Middle frontal gyrus (tissue), 1 donor: Measurements from ENCODE around the gene BICD2.

ENCODE experiments used
- DNase-seq: peaks from one replicate; pipeline ENCODE4 v3.0.0-alpha.2; 2015; ENCODE audit warnings: low spot score; ENCODE audit errors: extremely low spot score

BICD2 gene

DNA sequence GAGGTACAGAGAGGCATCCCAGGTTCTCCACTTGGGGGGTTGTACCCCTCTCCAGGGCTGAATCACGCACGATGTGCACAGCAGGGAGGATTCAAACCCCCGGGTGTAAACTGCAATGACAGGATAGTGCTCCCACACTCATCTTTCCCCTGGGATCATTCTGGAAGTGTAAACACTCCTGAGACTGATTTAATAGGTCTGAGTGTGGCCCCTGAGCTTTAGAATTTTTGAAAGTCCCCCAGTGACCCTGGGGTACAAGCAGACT, 16.5 kb downstream of the BICD2 start:
- no peak for DNase-seq

DNA sequence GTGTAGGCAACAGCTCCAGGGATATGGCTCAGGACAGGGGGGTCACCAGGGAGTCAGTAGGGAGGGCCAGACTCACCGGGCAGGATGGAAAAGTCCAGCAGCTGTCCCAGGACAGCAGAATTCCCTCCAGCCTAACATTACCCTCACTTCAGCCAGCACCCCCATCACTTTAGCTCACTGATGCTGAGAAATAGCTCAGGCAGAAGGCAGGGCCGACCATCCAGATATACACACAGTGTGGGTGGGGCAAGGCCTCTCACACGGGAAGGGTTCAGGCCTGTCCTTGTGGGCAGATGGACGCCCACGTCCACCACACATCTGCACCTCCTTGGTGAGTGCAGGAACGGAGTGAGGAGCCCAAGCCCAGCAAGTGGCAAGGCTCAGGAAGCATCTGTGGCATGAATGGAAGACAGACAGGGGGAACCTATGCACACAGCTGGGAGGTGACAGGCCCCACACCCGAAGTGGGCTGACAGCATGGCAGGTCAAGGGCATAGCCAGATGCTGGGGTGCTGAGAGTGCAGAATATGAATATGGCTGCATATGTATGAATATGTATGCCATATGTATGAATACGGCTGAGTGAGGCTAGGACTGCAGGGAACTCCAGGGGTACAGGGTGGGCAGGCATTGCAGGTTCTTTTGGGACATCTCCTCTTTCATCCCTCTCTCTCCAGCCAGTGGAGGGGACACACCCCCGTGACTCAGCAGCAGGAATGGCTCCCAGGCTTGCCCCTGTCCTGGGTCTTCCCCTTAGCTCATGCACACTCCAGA, 17.0 kb downstream of the BICD2 start:
- no peak for DNase-seq

DNA sequence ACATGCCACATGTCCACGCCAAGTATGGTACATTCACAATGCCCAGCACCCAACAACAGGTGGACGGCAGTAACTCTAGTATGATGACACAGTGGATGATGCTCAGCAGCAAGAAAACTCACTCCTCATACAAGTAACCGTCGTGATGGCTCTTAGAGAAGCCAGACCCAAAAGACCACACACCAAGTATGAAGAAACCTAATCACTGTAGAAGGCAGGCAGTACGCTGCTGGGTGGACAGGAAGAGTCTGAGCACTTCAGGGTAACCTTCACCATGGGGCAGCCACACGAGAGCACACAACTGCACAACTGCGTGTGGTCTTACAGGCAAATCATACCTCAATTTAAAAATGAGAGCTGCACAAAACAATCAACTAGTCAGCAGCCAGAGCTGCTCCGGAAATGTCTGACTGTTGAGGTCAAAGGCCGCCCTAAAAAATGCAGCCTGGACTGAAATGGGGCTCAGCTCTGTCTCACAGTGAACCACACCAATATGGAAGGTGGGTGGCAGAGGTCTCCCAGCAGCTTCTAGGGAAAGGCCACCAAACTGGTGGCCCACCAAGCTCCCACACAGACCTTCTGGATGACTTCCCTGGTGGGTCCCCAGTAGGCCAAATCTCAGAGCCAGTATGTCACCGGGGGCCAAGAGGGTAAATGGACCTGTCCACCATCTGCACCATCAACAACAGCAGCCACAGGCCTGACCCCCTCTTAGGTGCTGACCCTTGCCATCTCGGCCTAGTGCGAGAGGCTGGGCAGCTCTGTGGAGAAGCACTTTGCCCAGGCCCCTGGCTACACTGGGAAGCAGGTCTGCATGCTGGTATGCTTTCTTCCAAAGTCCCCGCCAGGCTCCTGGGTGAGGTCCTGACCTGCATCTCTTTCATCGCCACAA, 17.8 kb downstream of the BICD2 start:
- no peak for DNase-seq

DNA sequence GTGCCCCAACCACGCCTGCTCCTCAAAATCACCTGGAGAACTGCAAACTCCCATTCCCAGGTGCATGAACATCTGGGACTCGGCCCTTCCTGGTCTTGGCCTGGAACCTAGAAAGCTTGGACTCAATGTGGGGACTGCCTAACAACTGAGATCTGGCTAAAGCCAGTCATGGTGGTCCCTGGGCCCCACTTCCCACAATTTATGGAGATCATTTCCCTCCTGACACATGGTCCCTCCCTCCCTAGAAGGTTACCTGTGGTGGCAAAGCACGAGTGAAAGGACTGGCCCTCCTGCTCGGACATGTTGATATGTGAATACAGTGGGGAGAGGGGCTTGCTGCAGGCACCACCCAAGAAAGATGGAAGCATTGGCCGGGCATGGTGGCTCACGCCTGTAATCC, 18.8 kb downstream of the BICD2 start:
- no peak for DNase-seq

DNA sequence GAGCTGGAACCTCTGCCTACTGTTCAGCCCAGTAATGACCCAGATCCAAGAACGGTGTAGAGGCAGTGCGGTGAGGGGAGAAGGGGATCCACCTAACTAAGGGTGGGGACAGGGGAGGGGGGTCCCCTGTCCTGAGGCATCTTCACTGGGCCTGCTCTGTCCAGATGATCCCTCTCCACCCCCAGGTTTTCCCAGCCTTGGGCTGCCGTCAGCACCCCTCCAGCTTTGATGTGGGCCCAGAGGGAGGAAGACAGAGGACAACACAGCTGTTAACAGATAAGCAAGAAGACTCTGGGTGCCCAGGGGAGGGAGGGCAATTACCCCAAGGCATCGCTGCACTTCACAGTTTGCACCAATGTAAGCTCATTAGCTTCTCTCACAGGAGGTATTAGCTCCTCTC, 19.3 kb downstream of the BICD2 start:
- DNase-seq = no peak

DNA sequence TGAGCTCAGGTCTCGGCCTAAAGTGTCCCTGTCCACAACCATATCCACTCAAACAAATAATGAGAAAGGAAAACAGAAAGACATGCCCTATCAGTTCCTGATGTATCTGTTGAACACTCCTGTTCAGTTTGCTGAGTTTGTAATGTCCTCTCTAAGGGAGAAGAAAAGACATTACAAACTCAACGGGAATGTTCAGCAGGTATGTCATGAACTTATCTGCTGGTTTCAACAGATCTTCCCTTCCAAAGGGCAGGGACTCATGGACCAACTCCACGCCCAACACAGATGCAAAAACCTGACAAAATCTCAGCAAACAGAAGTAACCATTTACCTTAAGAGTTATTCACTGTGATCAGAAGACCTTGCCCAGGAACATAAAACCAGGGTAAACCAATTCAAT, 23.7 kb downstream of the BICD2 start:
- DNase-seq = no peak

DNA sequence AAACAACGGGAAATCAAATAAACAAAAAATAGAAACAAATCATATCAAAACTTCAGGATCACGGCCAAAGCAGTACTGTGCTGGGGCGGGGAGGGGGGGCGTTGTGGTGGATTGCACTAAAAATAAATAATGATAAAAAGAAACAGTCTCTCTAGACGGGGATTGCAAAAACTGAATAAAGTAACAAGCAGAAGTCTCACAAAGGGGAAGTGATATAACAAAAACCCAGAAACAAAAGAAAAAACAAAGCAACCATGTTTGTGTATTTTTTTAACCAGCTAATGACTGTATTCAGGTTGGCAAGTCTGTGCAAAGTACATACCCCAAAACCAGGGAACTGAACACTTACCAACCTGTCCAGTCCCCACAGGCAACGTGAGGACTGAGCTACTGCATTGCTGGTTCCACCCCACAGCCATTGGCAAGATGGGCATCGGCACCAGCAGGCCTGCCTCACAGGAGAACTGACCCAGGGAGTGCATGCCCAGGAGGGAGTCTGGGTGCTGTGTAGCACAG, 24.1 kb downstream of the BICD2 start:
- DNase-seq = no peak

DNA sequence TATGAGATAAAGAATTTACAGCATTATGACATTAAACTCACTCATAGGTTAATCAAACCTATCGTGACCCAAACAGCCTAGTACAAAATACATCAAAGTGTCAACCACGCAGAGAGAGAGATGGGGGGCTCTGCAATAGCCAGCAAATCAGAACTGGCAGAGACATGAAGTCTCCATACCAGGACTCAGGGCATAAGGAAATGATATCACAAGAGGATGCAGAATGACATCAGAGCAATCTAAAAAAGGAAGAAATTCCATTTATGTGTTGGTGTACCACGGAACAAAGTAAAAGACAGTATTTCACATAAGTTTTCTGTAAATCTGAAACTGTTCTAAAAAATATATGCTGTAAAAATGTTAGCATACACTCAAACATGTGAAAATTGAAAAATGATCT, 24.6 kb downstream of the BICD2 start:
- no peak for DNase-seq

DNA sequence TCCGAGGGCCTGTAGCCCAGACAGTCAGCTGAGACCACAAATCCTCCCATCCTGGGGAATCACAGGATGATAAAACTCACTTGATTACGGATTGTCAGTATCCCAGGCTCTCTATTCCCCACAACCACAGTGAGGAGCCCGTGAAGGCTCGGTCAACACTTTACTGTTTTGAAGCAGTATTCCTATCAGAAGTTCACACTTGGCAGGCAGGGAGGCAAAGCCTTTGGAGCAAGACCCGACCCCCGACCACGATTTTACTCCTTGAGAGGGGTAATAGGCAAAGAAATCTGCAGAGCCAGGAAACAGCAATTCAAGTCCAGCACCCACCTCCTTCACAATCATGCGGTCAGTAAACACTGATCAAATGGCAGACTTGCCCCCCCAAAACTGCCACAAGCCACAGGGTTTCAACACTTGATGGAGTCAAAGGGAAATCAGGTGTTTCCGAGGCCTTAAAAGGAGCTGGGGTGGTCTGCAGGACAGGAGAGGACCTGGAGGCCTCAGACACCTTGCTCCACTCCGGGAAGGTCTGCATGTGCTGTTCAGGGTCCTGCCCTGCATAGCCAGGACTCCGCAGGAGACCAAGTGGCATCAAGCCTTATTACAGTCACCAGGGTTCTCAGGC, 25.2 kb downstream of the BICD2 start:
- DNase-seq = no peak

DNA sequence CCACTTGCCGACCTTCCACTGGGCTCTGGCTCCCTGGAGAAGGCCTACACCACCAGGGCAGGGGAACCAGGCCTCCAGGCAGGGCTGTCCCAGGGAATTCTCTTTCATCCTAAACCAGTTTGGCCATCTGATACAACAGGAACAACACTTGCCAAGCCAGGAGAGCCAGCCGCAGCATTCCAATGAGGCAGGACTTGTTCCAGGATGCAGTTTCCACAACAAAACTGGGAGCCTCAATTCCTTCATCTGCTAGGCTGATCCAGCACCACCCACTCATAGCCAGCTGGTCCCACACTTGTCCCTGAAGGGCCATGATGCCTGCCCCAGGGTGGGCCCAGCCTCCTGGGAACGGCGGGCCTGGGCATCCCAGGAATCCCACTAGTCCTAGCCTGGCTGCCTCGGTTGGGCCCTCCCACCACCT, 26.0 kb downstream of the BICD2 start:
- no peak for DNase-seq

DNA sequence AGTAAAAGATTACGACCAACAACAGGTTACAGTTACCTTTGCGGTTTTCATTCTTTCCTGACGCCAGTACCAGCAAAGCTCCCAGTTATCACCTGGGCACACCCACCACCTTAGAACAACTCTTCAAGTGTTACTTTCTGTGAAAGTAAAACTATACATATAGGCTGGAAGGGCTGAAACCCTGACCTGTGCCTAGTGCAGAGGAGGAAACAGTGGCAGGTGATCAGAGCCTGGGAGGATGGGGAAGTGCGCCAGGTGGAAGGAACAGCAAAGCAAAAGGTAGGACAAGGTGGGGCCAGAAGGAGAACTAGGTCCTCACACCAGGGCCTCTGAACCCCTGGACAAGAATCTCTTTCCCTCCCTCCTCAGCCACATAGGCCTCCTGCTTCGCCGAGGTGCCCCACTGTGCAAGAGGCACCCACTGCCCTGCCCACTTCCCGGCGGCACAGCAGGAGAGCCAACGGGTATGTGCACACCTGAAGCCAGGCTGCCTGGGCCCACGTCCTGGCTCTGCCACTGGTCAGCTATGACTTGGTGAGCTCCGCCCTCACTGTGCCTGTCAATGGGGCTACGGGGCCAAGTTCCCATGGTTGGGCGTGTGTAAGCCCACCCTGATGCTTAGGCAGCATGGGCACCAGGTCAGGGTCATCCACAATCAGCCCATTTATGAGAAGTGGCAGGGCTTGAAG, 26.9 kb downstream of the BICD2 start:
- DNase-seq = no peak

DNA sequence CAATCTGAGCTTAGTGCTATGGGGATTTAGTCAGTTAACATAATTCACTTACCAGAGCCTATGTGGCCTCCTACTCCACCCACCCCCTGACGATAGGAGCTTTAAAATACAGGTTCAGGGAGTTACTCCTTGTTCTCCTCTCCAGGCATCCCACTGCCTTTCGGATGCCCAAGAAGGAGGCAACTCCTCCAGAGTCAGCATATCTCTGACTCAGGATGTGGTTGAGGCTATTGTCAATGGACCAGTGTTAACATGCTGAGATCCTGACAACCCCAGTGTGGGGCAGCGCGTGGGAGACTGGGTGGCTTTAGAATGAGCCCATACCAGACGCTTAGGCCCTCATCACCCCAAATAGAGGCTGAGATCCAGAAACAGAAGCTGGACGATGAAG, 27.4 kb downstream of the BICD2 start:
- no peak for DNase-seq

DNA sequence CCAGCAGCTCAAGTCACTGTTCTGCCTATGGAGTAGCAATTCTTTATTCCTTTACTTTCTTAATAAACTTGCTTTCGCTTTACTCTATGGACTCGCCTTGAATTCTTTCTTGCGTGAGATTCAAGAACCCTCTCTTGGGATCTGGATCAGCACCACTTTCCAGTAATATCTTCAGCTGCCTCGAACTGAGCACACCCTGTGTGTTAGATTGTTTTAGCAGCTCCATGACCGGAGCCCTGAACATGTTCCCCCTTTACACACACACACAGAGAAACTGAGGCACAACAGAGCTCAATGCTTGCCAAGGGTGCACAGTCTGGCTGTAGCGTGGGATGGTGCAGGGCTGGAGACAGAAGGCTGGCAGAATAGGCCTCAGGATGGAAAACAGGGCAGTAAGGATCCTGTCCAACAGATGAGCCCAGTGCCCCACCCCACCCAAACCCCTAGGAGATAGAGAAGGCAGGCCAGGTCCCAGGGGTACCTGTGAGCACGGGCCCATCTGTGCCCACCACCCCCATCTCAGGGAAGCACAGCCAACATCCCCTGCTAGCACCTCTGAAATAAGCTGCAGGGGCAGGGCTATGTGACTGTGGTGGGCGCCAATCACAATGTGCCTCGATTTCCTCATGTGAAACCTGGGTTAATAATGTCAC, 27.9 kb downstream of the BICD2 start:
- no peak for DNase-seq

DNA sequence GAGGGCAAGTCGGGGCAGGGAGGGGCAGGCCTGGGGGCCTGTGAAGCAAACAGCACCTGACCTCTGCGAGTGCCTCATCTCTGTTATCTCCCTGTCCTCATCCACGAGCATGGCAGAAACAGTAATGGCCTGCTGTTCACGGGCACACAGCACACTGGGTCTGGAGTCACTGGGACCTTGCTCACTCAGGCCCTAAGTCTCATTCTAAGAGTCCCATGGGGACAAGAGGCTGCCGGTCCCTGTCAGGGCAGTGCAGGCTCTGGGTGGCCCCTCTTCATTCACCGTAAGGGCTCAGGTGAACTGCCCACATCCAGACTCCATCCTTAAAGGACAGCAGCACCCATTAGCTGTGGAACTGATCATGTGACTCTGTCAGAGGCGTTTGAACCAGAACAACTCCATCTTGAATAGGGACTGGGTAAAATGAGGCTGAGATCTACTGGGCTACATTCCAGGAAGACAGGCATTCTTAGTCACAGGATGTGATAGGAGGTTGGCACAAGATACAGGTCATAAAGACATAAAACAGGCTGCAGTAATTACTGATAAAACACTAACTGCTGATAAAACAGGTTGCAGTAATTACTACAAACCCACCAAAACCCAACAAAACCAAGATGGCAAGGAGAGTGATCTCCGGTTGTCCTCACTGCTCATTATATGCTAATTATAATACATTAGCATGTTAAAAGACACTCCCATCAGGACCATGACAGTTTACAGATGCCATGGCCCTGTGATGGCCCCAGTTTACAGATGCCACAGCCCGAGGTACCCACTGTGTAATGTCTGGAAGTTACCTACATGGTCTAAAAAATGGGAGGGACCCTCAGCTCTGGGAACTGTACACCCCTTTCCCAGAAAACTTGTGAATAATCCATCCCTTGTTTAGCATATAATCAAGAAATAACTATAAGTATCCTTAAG, 28.7 kb downstream of the BICD2 start:
- no peak for DNase-seq

DNA sequence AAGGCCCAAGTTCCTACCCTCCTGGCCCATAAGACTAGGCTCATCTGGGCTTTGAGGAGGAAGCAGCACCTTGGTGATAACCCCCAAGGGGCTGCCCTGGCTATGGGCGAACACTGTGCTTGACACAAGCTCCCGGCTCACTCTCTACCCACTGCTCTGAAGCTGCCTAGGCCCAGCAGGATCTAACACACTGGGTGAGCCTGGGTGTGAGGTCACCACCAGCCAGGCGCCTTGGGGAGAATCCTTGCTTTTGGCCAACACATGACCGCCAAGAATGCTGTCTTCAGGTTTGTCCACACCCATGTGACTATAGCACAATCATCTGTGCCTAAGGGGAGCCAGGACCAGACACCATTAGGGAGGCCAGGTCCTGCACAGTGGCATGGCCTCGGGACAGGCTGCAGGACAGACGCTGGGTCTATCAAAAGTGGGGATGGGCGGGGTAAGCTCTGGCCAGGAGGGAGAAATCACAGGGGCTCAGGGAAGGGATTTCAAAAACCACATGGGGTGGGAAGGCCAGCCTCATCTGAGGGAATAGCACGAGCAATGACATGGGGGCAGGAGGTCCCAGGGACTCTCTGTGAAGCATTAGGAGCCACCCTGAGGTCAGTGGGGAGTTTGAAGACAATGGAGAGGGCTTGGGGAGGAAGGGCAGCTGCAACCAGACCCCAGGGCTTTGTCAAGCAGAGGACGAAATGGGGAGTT, 29.6 kb downstream of the BICD2 start:
- DNase-seq = no peak

DNA sequence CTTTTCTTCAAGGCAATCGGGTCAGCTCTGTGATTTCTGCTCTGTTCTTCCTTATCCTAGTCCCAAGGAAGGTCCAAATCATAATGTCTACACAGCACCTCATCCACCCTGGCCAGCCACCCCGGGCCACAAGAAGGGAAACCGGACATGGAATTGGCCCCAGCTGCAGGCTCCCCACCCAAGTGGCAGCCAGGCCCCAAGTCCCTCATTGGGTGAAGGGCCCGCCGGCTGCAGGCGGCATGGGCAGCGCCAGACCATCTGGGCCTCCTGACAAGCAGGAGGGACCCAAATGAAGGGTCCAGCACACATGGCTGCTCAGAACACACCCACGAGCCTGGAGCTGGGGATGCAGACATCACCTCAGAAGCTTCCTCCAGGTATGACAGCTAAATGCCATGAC, 33.7 kb downstream of the BICD2 start:
- no peak for DNase-seq

DNA sequence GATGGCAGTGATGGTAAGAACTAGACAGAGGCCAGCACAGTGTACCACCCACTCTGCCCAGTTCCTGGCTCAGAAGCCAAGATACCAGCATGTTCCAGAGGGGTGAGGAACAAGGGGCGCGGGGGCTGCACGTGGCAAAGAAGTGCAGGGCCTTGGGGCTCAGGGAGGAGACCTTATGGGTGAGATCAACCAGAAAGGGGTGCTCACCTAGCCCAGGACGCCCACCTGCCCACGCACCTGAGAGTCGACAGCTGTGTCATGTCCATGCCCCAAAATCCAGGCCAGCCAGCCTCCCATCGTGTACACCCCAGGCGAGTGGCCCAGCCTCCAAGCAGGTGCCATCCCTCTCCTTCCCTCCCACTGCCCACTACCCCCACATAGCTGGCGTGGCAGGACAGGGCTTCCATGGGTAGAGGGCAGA, 34.9 kb downstream of the BICD2 start:
- no peak for DNase-seq

DNA sequence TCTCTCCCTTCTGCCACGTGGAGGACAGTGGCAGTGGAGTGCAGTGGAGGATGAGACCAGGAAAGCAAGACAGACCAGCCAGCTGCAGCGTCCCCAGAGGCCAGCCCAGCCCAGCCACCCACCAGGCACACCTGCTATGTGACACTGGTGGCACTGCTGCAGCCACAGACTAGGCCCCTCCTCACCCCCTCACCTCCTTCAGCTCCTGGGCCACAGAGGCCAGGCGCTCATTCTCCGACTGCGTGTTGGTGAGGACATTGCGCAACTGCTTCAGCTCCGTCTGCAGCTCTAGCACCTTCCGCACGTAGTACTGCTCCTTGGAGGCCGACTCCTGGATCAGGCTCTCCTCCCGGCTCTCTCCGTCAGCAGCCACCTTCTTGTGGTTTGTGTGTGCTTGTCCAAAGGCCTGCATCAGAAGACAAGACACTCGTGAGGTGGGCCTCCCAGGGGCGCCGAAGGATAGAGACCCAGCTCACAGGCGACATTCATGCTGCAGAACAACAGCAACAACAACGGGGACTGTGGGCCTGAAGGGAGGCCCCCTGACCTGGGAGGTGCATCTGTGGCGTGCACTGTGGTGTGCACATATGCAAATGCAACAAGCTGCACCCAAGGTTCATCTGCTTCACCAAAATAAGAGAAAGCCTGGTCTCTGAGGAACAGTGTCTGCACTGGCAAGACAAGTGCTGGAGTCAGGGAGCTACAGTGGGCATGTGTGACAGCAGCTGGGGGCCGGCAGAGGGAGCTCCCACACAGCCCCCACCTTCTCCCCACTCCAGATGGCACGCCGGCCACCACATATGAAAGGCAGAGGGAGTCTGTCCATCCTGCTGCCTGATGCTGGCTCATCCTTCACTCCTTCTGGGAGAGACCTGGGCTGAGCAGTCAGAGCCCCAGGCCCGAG, 35.5 kb downstream of the BICD2 start:
- peak; percentile 63 for DNase-seq
